ENCODE measurements around the gene MYO5A.
"Not testable (repeated sequence)": the region's sequence is repeated elsewhere in the genome, so short reads cannot be mapped to it uniquely, and the experiment has no call there.

MYO5A gene

DNA sequence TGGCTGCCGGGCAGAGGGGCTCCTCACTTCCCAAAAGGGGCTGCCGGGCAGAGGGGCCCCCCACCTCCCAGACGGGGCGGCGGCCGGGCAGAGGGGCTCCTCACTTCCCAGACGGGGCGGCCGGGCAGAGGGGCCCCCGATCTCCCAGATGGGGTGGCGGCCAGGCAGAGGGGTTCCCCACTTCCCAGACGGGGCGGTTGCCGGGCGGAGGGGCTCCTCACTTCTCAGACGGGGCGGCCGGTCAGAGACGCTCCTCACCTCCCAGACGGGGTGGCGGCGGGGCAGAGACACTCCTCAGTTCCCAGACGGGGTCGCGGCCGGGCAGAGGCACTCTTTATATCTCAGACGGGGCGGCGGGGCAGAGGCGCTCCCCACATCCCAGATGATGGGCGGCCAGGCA lies 69.0 kb downstream of the MYO5A start:
- not testable (repeated sequence) for DNase-seq

DNA sequence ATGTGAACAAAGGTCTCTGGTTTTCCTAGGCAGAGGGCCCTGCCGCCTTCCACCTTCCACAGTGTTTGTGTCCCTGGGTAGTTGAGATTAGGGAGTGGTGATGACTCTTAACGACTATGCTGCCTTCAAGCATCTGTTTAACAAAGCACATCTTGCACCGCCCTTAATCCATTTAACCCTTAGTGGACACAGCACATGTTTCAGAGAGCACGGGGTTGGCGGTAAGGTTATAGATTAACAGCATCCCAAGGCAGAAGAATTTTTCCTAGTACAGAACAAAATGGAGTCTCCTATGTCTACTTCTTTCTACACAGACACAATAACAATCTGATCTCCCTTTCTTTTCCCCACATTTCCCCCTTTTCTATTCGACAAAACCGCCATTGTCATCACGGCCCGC lies 69.4 kb downstream of the MYO5A start:
- DNase-seq, result not testable (repeated sequence)

DNA sequence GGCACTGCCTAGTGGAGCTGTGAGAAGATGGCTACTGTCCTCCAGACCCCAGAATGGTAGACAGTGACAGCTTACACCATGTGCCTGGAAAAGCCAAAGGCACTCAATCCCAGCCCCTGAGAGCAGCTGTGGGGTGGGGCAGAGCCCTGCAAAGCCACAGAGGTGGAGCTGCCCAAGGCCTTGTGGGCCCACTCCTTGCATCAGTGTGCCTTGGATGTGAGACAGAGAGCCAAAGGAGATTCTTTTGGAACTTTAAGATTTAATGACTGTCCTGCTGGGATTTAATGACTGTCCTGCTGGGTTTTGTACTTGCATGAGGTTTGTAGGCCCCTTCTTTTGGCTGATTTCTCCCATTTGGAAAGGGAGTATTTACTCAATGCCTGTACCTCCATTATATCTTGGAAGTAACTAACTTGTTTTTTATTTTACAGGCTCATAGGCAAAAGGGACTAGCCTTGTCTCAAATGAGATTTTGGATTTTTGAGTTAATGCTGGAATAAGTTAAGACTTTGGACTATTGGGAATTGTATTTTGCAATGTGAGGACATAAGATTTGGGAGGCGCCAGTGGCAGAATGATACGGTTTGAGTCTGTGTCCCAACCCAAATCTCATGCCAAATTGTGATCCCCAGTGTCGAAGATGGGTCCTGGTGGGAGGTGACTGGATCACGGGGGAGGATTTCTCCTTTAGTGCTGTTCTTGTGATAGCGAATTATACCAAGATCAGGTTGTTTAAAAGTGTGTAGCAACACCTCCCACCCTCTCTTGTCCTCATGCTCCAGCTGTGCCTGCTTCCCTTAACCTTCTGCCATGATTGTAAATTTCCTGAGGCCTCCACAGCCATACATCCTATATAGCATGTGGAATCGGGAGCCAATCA lies 80.4 kb downstream of the MYO5A start:
- no peak for DNase-seq

DNA sequence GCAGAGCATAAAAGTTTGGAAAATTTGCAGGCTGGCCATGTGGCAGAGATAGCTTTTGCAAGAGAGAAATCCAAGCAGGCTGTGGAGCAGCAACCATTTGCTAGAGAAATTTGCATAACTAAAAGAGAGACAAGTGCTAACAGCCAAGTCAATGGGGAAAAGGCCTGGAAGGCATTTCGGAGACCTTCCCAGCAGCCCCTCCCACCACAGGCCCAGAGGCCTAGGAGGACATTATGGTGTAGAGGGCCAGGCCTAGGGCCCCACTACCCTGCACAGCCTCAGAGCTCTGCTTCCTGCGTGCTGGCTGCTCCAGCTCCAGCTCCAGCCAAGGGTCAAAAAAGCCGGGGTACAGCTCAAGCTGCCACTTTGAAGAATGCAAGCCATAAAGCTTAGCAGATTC lies 82.7 kb downstream of the MYO5A start:
- no peak for DNase-seq

DNA sequence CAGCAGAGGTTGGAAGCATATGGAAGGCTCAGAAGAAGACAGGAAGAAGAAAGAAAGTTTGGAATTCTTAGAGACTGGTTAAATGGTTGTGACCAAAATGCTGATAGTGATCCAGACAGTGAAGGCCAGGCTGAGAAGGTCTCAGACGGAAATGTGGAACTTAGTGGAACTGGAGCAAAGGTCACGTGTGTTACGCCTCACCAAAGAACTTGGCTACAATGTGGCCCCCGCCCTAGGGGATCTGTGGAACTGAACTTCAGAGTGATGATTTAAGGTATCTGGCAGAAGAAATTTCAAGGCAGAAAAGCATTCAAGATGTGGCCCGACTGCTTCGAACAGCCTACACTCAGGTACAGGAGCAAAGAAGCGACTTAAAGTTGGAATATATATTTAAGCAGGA lies 83.1 kb downstream of the MYO5A start:
- no peak for DNase-seq

DNA sequence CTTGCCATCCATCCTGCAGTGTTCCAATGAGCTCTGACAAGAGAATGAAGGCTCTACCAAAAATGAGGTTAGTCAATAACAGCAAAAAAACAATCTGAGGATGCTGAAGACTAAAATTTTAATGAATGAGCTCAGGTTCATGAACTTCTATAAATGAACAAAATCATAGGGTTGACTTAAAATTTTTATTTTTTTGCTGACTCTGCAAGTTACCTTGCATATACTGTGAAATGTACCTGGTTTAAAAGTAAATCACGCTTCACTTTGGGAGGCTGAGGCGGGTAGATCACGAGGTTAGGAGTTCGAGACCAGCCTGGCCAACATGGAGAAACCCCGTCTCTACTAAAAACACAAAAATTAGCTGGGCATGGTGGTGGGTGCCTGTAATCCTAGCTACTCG lies 85.5 kb downstream of the MYO5A start:
- DNase-seq, result not testable (repeated sequence)

DNA sequence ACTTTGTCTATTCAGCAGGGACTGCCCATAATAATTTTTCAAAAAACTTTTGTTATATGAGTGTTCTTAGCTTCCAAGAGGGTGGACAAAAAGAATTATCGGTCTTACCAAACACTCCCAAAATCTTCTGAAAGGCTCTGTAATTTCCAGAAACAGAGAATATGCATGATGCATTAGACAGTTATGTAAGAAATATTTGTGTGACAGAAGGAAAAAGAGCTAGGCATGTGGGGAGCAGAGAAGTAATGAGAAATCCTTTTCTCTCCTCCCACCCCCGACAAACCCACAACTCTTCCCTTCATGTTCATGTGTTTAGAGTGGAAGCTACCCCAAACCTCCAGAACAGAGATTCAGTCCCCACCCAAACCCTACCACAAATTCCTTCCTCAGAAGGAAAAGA lies 86.8 kb downstream of the MYO5A start:
- DNase-seq, result no peak

DNA sequence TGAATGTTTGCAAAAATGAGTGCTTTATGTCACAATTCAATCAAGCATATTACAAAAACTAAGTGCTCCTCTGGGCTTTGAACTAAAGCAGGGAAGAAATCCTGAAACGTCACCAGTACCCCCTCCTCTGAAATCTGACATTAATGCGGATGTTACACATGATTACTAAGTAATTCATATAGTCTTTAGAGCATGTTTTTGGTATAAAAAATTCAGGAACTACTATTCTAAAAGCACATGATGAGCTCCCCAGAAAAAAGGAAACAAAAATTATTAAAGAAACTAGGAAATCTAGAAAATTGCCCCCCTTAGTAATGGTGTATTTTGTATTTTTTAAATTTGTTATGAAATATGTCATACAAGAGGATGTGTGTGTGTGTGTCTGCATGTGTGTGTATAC lies 87.7 kb downstream of the MYO5A start:
- no peak for DNase-seq

DNA sequence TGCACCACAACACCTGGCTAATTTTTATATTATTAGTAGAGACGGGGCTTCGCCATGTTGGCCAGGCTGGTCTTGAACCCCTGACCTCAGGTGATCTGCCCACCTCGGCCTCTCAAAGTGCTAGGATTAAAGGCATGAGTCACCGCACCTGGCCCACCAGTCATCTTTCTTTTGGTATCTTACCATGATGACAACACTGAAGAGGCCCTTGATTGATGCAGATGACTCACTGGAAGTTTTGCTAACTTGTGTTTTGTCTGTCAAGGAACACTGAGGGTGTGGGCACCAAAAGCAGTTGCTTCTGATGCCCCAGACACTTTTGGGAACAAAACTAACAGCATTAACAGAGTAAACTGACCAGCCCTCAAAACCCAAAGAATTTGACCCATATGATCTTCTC lies 88.3 kb downstream of the MYO5A start:
- no peak for DNase-seq

DNA sequence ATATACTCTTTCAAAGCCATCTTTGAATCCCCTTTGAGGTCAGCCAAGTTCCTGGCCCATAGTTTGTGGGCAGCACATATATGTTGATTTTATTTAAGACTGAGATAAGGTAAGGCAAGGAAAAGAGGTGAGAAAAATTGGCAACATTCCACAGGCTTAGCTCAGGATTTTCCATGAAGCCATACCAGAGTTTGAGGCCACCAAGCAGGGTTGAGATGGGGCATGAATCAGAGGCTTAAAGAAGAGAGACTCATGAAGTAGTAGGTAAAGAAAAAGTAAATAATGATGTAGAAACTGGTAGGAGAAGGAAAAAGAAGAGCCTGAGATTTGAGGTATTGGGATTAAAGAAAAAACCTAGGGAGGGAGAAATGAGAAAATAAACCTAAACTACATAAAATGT lies 89.2 kb downstream of the MYO5A start:
- DNase-seq, result no peak

DNA sequence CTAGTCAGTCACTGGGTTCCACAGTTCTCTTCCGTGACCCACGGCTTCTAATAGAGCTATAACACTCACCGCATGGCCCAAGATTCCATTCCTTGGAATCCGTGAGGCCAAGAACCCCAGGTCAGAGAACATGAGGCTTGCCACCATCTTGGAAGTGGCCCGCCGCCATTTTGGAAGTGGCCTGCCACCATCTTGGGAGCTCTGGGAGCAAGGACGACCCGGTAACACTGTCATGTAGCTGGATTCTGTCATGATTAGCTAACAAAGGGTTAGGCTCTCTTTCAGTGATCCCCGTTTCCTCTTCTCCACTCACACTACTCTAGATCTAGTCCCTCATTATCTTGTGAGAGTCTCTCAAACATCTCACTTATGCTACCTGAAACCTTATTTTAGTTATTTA lies 89.6 kb downstream of the MYO5A start:
- DNase-seq, result not testable (repeated sequence)

DNA sequence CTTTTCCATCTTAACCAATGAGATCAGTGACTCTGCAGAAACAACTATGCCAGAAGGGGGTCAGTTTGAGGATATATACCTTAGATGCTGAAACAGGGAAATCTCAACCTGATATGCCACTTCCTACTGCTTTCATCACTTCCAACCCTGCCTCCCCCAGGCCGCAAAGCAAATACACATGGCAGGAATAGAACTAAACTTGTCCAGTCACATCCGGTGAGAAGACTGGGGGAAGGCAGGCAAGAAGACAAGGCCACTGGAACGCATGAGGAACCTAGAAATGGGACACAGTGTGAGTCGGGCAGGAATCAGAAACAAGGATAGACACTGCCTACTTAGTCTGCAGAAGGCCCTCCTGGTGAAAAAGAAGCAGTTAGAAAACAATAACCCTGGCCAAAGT lies 90.6 kb downstream of the MYO5A start:
- DNase-seq, result no peak

DNA sequence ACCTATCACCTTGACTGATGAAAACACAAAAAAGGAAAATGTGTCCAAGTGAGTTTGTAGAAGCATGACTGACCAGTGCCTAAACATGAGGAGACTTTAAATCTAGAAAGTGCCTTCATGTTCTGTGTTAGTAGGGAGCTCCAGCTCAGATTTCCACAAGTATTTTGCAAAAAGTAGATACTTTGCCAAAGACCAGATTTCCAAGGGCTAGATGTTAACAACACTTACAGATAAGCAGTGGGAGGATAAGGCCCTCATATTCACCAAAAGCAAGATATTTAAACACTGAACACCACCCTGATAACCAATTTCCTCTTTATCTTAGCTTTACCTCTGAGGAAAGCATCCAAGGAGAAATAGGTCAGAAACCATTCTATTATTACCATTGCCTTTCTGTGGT lies 91.0 kb downstream of the MYO5A start:
- DNase-seq, result no peak

DNA sequence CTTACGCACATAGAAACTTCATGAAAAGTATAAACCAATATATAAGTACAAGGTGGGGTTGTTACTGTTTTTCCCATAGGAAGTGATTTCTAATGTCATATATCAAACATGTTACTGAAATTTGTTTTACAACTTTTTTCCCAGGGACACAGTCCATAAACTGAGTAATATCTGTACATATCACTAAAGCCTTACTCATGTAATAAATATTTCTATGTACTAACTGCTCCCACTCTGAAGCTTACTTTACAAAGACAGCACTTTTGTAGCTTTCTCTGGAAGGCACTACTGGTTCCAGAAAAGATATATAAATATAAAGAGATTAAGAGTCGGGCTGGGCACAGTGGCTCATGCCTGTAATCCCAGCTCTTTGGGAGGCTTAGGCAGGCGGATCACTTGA lies 91.7 kb downstream of the MYO5A start:
- DNase-seq, result no peak

DNA sequence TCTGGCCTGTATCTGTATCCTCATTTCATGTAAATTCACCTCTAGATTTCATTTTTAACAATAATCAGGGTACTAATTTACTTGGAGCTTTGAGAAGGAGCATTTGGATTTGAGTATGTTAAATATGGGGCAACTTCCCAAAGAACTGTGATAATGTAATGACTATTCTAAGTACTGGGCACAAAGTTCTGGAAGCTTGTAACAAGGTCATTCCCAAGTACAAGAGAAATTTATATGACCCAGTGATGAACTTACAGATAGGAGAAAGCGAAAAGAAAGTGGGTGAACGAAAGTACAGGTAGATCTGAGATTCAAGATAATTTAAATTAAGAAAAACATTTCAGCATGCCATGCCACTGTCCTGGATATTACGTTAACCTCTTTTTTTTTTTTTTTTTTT lies 93.8 kb downstream of the MYO5A start:
- DNase-seq, result no peak

DNA sequence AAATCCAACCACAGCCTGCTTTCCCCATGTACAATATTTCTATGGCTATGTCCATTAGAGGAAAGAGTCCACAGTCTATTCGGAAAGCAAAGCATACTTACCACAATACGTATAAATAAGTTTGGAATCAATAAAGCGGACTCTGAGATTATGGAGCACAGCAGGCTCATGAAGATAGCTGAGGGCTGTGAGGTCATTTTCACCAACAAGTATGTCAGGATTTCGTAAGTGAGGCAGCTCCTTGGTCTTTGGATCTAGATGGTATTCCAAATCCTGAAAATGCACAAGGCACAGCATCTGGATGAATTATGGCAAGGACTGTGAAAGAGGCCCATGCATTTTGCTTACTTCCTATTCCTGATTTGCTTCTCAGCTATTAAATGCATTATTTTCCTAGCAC lies 100.4 kb downstream of the MYO5A start:
- no peak for DNase-seq

DNA sequence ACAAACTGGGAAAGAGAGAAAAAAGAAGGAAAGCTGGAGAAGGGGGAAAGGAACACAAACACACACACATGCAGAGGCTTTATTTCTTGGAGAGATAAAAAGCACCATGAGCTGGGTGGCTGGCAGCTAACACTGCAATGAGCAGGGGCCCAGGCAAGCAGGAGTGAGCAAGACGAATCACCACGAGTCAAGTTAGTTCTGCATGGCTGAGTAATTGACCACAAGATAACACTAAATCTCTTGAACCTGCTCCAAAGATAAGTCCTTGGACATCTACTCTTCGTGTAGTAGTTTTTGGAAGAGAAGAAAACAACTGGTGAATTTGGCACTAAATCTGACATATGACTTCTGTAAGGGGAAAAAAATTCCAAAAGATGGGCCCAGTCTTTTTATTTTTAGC lies 100.9 kb downstream of the MYO5A start:
- no peak for DNase-seq

DNA sequence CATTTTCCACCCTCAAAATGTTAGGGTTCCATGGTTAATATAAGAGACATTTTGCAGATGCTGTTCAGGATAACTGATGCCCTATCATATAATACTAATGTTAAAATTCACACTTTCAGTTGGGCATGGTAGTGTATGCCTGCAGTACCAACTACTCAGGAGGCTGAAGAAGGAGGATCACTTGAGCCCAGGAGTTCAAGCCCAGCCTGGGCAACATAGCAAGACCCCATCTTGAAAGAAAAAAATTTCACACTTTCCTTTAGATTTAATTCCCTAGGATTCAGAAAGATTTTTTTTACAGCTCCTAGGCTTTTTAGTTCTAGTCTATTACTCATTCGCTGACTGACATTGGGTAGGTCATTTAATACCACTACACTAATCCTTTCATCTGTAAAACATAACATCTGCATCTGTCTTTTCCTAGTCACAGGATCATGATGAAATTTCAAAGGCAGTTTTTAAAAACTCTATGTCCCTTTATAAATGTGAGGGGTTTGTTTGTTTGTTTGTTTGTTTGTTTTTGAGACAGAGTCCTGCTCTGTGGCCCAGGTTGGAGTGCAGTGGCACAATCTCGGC lies 103.7 kb downstream of the MYO5A start:
- no peak for DNase-seq

DNA sequence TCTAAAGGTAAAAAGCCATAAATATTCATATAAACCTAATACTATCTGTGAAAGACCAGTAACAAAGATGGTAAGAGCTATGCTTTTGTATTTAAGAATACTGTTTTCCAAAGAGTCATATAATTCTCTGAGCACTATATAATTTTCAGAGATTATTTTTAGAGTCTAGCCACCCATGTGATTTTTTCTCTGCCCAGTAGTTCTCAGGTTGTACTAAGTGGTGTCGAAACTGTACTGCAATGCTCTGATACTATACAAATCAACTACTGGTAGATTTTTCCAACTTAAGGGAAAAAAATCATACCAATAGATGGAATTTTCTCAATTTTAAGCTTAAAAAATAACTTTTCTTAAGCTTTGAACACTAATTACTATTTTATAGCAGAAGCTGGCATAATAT lies 104.8 kb downstream of the MYO5A start:
- no peak for DNase-seq

DNA sequence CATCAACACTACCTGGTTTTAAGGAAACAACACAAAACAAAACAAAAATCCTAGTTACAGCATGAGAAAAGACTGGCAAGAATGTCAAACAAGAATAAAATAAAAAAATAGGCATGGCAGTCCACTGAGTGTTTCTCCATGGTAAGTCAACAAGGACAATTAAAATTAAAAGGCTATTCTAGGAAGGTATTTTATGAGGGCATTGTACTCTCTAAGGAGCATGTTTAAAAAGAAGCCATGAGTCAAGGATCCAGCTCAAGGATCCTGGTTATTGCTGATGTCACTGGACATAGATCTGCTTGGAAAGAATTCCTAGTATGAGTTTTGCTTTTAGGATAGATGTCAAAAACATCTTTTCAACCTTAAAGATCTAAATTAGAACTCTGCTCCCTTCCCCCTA lies 106.7 kb downstream of the MYO5A start:
- DNase-seq, result no peak

DNA sequence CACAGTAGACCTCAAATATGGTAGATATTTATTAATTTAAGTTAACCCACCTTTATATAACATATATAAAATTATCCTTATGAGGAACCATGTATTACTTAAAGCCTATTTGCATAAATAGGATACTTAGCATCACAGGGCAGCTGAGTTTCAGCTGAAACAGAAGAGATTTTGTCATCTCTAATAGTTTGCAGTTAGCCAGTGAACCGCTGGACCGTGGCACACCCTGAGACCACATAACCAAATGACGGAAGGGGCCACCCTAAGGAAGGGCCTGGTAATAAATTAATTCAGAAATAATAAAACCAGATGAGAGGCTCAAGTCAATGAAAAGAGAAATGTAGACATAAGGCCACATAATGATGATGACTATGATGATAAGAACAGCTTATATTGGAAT lies 107.7 kb downstream of the MYO5A start:
- DNase-seq, result no peak

DNA sequence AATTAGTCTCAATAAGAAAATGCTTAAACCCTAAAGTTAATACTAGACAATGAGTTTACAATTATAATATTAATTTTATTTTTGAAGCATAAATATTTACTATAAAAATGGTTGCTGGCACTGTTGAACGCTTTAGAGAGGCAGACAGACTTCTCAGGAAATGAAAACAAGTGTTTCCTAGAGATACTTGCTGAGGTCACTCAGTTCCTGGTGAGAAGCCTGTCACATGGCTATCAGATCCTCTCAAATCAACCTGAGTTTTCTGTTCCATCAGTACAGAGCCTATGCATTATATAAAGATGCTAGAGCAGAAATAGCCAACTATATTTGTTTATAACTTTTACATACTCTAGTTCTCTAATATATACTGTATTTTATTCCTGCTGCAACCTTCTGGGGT lies 109.2 kb downstream of the MYO5A start:
- no peak for DNase-seq

DNA sequence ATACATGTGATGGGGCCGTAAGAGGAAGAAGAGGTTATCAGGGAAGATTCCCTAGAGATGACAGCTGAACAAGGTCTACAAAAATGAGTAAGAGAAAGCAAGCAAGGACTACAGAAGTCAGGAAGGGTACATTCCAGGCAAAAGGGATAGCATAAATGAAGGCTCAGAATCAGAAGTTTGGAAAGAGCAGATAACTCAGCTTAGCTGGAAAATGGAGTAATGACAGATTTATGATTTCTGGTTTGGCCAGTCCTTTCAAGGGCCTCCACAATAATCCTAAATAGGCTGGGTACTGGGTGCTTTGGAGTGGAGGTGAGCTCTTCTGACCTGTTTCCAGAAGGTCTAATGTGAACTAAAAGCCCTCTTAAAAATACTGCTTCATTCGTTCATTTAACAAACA lies 110.7 kb downstream of the MYO5A start:
- DNase-seq, result no peak

DNA sequence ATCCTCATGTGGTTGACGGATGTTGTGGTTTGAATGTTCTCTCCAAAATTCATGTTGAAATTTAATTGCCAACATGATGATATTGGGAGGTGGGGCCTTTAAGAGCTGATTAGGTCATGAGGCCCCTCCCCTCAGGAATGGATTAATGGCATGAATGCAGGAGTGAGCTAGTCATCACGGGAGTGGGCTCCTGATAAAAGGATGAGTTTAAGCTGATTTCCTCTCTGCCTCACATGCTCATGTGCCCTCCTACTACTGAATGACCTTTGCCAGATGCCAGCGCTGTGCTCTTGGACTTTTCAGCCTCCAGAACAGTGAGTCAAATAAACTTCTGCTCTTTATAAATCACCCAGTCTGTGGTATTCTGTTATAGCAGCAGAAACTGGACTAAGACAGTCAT lies 111.2 kb downstream of the MYO5A start:
- no peak for DNase-seq

DNA sequence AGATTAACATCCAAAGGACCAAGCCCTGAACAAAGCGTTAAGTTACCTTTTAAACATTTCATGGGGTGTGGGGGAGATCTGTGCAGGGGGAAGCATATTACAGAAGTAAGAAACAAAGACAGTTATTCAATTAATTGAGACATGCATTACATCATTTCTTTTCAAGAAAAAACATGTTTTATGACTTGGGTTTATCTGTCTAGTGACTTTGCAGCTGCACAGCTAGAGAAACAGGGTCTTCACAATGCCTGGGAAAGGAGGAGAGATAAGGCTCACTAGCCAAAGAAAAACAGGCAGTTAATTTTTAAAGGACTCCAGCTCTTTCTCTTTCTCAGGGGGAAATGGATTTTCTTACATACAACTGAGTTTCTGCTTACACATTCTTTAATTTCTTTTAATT lies 112.1 kb downstream of the MYO5A start:
- DNase-seq, result not testable (repeated sequence)
